T-helper 1 cell treated with Interleukin-12 subunit alpha and Interleukin-12 subunit beta and Interleukin-4 antibody, amounts not matched to agents 30 μg/mL and 1 μg/mL, for 36 hours (primary cell): ENCODE results near the gene BSPRY.

Experiments
- H3K27ac Mint-ChIP-seq: one replicate; pipeline ENCODE4 v1.8.0; 2021; ENCODE audit warnings: mild to moderate bottlenecking, mixed read lengths
- H3K27me3 Mint-ChIP-seq: one replicate; pipeline ENCODE4 v1.8.0; 2021; ENCODE audit warnings: low read depth, mixed read lengths
- H3K36me3 Mint-ChIP-seq: one replicate; pipeline ENCODE4 v1.8.0; 2021; ENCODE audit warnings: low read depth, mixed read lengths
- H3K4me1 Mint-ChIP-seq: one replicate; pipeline ENCODE4 v1.8.0; 2021; ENCODE audit warnings: low read depth, mixed read lengths
- H3K4me3 Mint-ChIP-seq: one replicate; pipeline ENCODE4 v1.8.0; 2021; ENCODE audit warnings: mild to moderate bottlenecking, moderate library complexity, mixed read lengths
- H3K9me3 Mint-ChIP-seq: one replicate; pipeline ENCODE4 v1.8.0; 2021; ENCODE audit warnings: mixed read lengths

Gene BSPRY

DNA sequence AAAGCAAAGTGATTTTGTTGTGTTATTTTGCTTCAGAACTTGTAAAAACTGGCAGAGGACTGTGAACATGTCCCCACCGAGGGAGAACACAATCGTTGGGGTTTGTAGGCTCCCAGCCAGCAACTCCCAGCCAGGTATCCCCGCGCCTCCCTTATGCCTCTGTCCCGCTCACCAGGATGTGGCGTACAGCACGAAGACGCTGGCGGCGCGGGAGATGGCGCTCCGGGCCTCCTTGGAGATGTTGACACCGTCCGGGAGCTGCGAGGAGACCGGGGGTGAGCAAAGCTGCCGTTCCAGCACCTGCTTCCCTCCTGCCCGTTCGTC lies 60.5 kb downstream of the BSPRY start:
- no peaks in the 10 kb centered on the region for H3K9me3 Mint-ChIP-seq
- peak overlapping the region; percentile 97 for H3K4me3 Mint-ChIP-seq
- H3K4me1 Mint-ChIP-seq, result peaks cover 17% of the 10 kb centered on the region
- H3K27me3 Mint-ChIP-seq, result no peaks in the 10 kb centered on the region
- H3K36me3 Mint-ChIP-seq, result peaks cover 25% of the 10 kb centered on the region
- peak overlapping the region; percentile 99 for H3K27ac Mint-ChIP-seq

DNA sequence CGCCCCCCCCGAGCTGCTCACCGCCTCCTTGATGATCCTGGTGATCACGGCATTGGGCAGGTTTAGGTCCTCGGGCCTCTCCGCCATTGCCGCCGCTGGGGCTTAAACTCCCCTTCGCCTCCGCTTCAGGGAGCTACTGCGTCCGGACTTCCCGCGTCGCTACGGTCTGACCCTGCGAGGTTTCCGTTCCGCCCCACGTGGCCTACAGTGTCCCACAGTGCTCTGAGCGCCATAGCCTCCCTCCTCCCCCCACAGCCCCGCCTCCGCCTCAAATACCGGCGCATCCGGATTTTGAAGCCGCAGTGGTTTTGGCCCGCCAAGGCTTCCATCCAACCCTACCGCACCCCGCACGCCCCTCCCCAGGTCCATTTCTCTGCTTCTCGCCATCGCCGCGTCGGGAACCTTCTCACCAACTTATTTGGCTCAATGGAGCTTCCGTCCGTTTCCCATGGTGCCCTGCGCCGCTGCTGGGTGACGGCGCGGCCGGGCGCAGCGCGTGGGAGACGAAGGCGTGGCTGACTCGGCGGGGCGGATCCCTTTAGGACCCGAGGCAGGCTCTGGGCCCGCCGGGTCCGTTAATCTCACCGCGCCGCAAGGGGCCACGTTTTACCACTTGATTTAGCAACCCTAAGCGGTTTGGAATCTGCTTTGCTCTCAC lies 61.0 kb downstream of the BSPRY start, which contains the start of the genes C9orf43 and POLE3:
TSS of gene C9orf43 (plus strand) at position 541 of the 658 bp plus-strand sequence. CDS start 2,747 bp downstream, outside the sequence.
TSS of gene POLE3 (minus strand) at position 469 of the 658 bp plus-strand sequence. CDS start at position 87, 382 bp downstream.
- Mint-ChIP-seq H3K4me1 (peaks cover 17% of the 10 kb centered on the region), H3K27ac (peak within 1 kb of the TSS; percentile 99), H3K36me3 (peaks cover 25% of the 10 kb centered on the region), H3K9me3 (no peaks in the 10 kb centered on the region), H3K27me3 (no peaks in the 10 kb centered on the region), H3K4me3 (peak within 1 kb of the TSS; percentile 97)

DNA sequence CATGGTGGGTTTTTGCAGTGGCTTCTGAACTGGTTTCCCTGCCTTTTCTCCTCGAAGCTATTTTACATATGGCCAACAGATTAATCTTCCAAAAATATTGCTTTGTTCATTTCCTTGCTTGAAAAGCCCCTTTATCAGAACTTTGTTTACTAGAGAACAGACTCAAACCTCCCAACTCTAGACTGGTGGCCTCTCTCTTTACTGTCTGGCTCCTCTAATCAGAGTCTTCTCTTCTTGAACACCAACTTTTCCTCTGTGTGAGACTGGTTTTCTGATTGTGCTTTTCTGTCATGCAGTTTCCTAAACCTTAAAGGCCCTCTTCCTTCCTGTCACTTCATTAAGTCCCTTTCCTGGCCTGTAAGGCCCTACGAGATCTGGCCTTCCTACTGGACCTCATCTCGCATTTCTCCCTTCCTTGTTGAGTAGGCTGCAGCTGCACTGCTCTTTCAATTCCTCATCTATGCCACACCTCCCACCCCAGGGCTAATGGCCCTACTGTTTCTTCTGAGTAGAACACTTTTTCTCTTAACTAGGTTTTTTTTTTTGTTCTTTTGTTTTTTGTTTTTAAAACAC lies 66.9 kb downstream of the BSPRY start:
- no peaks in the 10 kb centered on the region for H3K4me1 Mint-ChIP-seq
- peaks cover 6% of the 10 kb centered on the region for H3K27me3 Mint-ChIP-seq
- H3K27ac Mint-ChIP-seq, result no peak overlapping the region
- H3K9me3 Mint-ChIP-seq, result no peaks in the 10 kb centered on the region
- no peaks in the 10 kb centered on the region for H3K36me3 Mint-ChIP-seq
- H3K4me3 Mint-ChIP-seq, result no peak overlapping the region

DNA sequence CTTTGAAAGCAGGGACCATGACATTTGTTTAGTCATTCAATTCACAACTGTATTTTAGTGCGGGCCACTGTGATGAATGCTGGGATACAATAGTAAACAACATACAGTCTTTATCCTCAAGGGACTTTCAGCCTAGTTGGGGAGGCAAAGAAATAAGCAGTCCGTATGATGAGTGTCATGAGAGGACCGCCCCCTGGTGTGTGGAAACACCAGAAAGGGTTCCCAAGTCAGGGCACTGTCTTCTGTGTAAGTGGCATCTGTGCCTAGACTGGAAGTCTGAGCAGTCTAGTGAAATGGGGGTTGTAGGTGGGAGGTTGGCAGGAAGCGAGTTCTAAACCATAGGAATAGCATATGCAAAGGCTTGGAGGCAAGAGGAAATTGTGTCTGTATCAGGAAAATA lies 68.0 kb downstream of the BSPRY start:
- H3K36me3 Mint-ChIP-seq, result no peaks in the 10 kb centered on the region
- H3K4me3 Mint-ChIP-seq, result no peak overlapping the region
- peaks cover 6% of the 10 kb centered on the region for H3K27me3 Mint-ChIP-seq
- no peaks in the 10 kb centered on the region for H3K4me1 Mint-ChIP-seq
- no peaks in the 10 kb centered on the region for H3K9me3 Mint-ChIP-seq
- H3K27ac Mint-ChIP-seq, result no peak overlapping the region
